Measurements from ENCODE around the gene LGALSL.

The LGALSL gene

GRCh38 chr2:64453770-64454385, at the start of gene LGALSL:
Gene LGALSL, plus strand, starts transcription at chr2:64454162. Its CDS starts 384 bp downstream, at chr2:64454546.
- DNase-seq: peak; percentile 32

DNA sequence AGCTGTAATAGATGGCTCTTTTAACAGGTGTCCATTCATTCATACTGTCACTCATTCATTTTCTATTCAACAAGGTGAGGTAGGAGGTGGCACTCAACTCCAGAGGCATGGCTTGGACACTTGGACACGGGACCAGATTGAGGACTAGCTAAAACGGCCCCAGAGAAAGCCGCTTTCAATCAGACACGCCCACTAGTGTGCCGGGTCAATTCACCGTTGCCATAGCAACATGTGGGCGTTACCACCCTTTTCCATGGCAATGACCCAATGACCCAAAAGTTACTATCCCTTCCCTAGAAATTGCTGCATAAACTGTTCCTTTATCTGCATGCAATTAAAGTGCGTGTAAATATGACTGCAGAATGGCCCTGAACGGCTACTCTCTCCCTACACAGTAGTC, 49.2 kb upstream of the LGALSL start:
- no peak for DNase-seq

GRCh38 chr2:64405581-64406406, 48.2 kb upstream of the LGALSL start:
- no peak for DNase-seq

GRCh38 chr2:64406407-64406774, 47.6 kb upstream of the LGALSL start:
- no peak for DNase-seq

- no peak for DNase-seq
Measured at GRCh38 chr2:64408031-64408430, 45.9 kb upstream of the LGALSL start.

DNA sequence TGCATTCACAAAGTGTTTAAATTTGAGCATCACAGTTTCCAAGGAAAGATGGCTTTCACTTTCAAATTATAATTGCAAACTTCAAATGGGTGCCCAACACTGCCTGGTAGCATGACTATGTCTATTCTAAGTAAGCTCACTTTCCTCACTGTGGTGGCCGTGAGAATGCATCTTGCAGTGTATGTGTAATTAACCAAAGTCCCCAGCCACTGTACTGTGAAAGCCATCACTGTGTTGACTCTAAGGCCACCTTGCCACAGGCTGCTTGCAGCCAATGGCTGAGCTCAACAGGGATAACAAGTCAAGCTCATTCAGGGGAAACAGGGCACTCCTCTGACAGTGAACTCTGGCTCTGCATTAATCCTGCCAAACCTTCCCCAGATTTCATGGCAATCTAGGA, 43.3 kb upstream of the LGALSL start:
- no peak for DNase-seq

DNA sequence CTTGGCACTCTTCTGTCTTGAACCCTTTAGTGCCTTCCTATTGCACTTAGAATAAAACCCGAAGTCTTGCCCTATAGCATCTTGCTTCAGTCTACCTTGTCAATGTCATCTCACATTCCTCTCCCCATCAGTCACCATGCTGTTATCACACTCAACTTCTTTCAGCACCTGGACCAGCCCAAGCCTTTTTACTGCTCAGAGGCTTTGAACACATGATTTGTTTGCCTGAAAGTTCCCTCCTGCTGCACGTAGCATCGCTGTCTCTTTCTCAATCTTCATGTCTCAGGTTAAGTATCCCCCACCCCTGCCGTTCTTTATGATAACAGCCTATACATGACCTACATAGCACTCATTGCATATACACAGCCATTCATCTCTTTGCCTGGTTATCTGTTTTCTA, 41.3 kb upstream of the LGALSL start:
- DNase-seq: no peak

DNA sequence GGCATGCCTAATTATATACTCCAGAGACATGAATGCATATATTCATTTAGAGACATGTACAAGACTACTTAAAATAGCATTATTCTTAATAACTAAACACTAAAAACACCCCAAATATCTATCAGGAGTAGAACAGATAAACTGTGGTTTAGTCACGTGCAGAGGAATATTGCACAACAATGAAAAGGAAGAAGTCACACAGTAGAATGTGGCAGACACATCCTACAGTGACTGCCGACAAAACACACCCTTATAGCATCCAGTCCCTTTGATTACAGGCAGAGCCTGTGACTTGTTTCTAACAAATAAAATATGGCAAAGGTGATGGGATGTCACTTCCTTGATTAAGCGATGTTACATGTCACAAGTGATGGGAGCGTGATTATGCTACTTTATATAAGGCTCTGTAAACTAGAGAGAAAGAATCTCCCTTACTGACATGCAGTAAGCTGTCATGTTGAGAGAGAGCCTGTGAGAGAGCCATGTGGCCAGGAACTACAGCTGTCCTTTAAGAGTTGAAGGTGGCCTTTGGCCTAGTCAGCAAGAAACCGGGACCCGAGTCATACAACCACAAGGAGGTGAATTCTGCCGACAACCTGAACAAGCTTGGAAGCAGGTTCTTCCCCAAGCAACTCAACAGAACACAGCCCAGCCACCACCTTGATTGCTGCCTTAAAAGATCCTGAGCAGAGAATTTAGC, 39.1 kb upstream of the LGALSL start:
- no peak for DNase-seq

DNA sequence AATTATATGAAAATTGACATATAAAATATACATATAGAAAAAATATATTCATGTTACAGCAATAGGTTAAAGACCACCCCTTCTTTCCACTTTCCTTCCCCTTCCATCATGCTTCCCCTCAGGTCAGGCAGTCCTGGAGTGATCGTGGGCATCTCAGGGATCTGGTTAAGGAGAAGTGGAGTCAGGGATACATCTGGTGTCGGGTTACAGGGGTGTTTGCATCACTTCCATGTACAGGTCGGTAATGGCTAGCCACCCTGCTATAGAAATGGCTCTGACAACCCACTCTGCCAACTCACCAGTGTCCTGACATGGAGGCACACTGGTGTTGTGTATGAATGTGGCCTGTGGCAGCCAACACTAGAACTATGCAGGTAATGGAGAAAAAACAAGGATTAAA, 36.3 kb upstream of the LGALSL start:
- DNase-seq: no peak

- DNase-seq: no peak
Measured at GRCh38 chr2:64419596-64420165, 34.3 kb upstream of the LGALSL start.

DNA sequence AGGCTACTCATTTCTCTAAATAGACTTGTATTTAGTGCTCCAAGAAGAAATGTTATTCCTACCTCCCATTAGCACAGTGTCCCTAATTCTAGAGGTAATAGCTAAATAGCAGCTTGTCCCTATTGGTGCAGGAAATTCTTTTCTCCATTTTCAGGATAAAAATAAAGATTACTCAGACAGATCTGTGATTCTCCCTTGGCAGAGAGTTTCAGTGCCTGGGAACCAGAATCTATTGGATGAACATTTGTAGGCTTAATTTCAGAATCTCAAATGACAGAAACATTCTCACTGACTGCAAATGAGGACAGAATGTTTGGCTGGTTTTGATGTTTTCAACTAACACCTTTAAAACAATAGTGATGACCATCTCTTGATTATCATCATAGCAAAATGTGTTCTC, 33.3 kb upstream of the LGALSL start:
- DNase-seq: no peak

- no peak for DNase-seq
Measured at GRCh38 chr2:64421201-64421600, 32.8 kb upstream of the LGALSL start.

DNA sequence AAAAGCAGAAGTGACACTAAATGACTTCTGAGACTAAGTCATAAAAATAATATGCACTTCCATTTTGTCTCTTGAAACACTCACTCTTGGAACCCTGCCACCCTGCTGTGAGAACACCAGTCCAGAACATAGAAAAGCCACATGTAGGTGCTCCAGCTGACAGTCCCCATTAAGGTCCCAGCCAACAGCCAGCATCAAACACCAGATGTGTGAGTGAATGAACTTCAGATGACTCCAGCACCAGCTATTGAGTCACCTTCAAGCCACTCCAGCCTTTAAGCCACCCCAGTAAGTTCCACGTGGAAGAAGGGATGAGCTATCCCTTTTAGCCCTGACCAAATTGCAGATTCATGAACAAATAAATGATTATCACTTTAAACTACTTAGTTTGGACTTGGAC, 31.5 kb upstream of the LGALSL start:
- no peak for DNase-seq

DNA sequence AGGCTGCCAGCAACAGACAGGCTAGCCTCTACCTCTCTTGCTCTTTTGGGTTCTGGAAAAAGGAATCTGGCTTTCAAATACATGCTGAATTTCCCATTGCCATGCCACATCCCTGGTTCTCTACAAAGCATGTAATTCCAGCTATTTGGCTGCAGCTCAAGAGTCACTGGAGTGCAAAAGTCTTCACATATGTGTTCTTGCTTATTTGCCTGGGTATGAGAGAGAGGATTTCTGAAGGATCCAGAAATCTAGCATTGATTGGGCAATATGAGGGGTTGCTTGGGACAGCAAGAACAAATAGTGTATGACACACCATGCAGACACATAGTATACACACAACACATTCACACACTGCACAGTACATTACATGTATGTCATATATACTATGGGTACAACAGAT, 30.7 kb upstream of the LGALSL start:
- no peak for DNase-seq

DNA sequence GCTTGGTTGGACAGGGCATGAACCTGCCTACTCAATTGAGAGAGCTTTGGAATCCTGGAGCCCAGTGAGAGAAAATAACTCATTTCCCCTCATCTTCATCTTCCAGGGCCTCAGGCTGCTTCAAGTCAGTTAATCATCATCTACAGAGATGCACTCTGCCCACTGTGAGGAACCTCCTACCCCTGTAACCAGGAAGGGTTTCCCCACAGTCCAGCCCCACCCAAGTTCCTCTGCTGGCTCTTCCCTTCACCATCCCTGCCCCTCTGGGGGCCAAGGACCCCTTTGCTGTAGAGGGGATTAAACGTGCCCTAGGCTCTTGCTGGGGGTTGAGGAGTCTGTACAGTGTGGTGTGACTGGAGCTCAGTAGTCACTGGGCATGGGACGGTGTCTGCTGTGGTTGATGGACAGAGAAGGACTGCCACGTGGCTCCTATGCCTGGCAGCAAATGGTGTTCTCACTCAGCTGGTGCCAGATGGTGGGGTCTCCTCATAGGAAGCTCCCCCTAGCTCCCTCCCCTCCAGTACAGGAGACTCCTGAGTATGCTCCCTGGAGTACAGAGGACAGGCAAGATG, 29.5 kb upstream of the LGALSL start:
- DNase-seq: no peak

- no peak for DNase-seq
Measured at GRCh38 chr2:64426183-64426952, 27.6 kb upstream of the LGALSL start.

- DNase-seq: no peak
Measured at GRCh38 chr2:64434039-64434657, 19.8 kb upstream of the LGALSL start.

- DNase-seq: no peak
Measured at GRCh38 chr2:64437883-64438282, 16.1 kb upstream of the LGALSL start.

DNA sequence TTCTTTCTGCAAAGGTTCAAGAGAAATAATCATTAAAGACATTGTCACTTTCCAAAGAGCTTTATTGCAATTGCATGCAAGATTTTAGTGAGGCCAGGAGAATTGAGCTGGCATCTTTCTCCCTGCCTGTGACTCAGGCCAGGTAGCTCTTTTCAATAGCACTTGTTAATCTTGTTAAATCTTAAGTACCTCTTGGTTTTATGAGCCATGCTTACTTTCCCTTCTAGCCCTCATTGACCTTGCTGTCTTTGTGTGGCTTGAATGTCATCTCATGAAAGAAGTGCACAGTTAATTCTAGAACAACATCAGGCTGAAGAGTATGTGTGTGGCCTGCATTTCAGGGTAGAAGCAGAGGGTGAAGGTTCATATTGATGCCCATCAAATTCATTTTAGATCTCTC, 14.8 kb upstream of the LGALSL start:
- no peak for DNase-seq

DNA sequence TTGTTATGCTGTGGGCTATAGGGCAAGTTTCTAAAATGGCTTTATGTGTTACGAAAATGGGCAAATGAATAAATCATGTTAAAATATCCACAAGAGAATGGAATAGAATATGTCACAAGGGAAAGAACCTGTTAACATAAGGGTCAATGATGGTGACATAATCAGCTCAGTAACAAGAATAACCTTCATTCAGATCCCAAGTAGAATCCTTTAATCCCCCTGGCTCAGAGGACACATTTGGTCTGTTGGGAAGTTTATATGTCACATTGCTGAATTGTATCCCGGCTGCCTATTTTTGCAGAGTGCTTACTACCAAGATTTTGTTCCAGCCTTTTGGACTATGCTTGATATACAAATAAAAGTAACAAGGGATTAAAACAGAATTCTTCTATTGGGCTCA, 13.1 kb upstream of the LGALSL start:
- no peak for DNase-seq

- no peak for DNase-seq
Measured at GRCh38 chr2:64442277-64442676, 11.7 kb upstream of the LGALSL start.

GRCh38 chr2:64442801-64443429, 11.0 kb upstream of the LGALSL start:
- no peak for DNase-seq
